HG03103 (cell line): ENCODE results near the gene TOMM70.
"Not testable (repeated sequence)": the region's sequence is repeated elsewhere in the genome, so short reads cannot be mapped to it uniquely, and the experiment has no call there.

Experiments used
- ATAC-seq: cut with Tn5 transposase; IDR thresholded peaks from one replicate; pipeline ENCODE4 v1.9.1; 2021; ENCODE audit warnings: low read depth; ENCODE audit not compliant: unreplicated experiment

The TOMM70 gene

GRCh38 chr3:100400780-100401673 is at the start of gene TOMM70, which contains the start of gene LNP1:
Gene TOMM70 (minus strand): TSS chr3:100401089. CDS start chr3:100400949, 140 bp downstream.
Gene LNP1 (plus strand): TSS chr3:100401539. CDS start chr3:100429730, 28,191 bp downstream.
- peak; percentile 85 for ATAC-seq

GRCh38 chr3:100449214-100449613 is 48.3 kb upstream of the TOMM70 start:
- ATAC-seq, result no peak

GRCh38 chr3:100448079-100448478 is 47.2 kb upstream of the TOMM70 start:
- no peak for ATAC-seq

- ATAC-seq, result not testable (repeated sequence)
Observed at GRCh38 chr3:100447067-100447466, 46.2 kb upstream of the TOMM70 start.

- ATAC-seq, result no peak
Observed at GRCh38 chr3:100443690-100444089, 42.8 kb upstream of the TOMM70 start.

- no peak for ATAC-seq
Observed at GRCh38 chr3:100440895-100441294, 40.0 kb upstream of the TOMM70 start.

- ATAC-seq, result no peak
Observed at GRCh38 chr3:100438623-100438974, 37.7 kb upstream of the TOMM70 start.

GRCh38 chr3:100437721-100438622 is 37.1 kb upstream of the TOMM70 start:
- ATAC-seq, result no peak

- no peak for ATAC-seq
Observed at GRCh38 chr3:100436951-100437350, 36.1 kb upstream of the TOMM70 start.

- ATAC-seq, result no peak
Observed at GRCh38 chr3:100429187-100429716, 28.4 kb upstream of the TOMM70 start.

- no peak for ATAC-seq
Observed at GRCh38 chr3:100427699-100428098, 26.8 kb upstream of the TOMM70 start.

- ATAC-seq, result no peak
Observed at GRCh38 chr3:100426067-100426682, 25.3 kb upstream of the TOMM70 start.

GRCh38 chr3:100425316-100425715 is 24.4 kb upstream of the TOMM70 start:
- ATAC-seq, result no peak

GRCh38 chr3:100424261-100424660 is 23.4 kb upstream of the TOMM70 start:
- ATAC-seq, result no peak

GRCh38 chr3:100423611-100424010 is 22.7 kb upstream of the TOMM70 start:
- ATAC-seq, result no peak

- no peak for ATAC-seq
Observed at GRCh38 chr3:100420885-100421284, 20.0 kb upstream of the TOMM70 start.

GRCh38 chr3:100419406-100419805 is 18.5 kb upstream of the TOMM70 start:
- no peak for ATAC-seq

GRCh38 chr3:100416863-100417262 is 16.0 kb upstream of the TOMM70 start:
- no peak for ATAC-seq

- no peak for ATAC-seq
Observed at GRCh38 chr3:100416176-100416575, 15.3 kb upstream of the TOMM70 start.

GRCh38 chr3:100413613-100414012 is 12.7 kb upstream of the TOMM70 start:
- ATAC-seq, result no peak
